ENCODE measurements around the gene MPRIP.

The MPRIP gene

DNA sequence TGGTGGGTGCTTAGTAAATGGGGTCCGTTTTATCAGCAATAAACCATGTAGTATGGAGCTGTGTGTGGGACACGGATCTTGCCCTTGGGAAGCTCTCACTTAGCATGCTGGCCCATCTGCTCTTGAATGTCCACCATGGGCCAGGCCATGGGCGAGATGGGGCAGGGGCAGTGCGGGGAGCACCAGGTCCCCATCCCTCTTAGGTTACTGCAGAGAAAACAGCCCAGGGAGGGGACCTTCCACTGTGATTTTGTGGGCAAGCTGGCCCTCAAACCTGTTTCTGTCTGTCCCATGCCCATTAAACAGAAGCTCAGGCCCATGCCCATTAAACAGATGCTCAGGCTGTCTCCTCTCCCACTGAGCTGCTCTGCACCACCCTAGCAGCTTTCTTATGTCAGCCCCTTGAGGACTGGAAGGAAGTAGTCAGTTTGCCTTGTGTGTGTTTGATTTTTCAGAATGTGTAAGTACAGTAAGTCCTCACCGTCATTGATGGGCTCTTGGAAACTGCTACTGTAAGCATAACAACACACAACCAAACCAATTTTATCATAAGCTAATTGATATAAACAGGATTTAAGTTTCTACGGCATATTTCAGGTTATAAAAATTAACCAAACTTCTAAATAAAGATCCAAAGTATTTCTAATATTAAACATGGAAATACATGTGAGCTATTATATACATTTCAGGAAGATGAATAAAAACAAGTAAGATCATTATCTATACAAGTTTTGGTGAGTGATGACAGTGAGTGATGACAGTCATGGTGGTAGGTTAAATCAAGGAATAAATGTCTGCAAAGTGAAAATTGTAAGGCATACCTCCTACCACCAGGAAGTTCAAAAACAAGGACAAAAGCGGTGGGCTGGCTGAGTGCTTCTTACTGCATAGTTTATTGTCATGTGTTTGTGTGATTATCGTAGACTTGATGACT is 11.5 kb downstream of the MPRIP start:
- TF ChIP-seq TAF1 (IDR thresholded peaks at IDR 0.05; ENCODE audit: borderline replicate concordance, insufficient read depth, low read length) (no peak), FOXP2 (optimal IDR thresholded peaks at IDR 0.05; ENCODE audit: borderline replicate concordance, extremely low read depth, extremely low read length, insufficient read depth) (no peak), POLR2AphosphoS5 (IDR thresholded peaks at IDR 0.05; ENCODE audit: low read depth, low read length) (no peak), SIN3A (IDR thresholded peaks at IDR 0.05; ENCODE audit: borderline replicate concordance, insufficient read depth, low read length) (no peak)
- TF ChIP-seq, protein P1, sequence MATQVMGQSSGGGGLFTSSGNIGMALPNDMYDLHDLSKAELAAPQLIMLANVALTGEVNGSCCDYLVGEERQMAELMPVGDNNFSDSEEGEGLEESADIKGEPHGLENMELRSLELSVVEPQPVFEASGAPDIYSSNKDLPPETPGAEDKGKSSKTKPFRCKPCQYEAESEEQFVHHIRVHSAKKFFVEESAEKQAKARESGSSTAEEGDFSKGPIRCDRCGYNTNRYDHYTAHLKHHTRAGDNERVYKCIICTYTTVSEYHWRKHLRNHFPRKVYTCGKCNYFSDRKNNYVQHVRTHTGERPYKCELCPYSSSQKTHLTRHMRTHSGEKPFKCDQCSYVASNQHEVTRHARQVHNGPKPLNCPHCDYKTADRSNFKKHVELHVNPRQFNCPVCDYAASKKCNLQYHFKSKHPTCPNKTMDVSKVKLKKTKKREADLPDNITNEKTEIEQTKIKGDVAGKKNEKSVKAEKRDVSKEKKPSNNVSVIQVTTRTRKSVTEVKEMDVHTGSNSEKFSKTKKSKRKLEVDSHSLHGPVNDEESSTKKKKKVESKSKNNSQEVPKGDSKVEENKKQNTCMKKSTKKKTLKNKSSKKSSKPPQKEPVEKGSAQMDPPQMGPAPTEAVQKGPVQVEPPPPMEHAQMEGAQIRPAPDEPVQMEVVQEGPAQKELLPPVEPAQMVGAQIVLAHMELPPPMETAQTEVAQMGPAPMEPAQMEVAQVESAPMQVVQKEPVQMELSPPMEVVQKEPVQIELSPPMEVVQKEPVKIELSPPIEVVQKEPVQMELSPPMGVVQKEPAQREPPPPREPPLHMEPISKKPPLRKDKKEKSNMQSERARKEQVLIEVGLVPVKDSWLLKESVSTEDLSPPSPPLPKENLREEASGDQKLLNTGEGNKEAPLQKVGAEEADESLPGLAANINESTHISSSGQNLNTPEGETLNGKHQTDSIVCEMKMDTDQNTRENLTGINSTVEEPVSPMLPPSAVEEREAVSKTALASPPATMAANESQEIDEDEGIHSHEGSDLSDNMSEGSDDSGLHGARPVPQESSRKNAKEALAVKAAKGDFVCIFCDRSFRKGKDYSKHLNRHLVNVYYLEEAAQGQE (IDR thresholded peaks at IDR 0.05; ENCODE audit: insufficient read depth in 1 of 2, low read depth in 2 of 2, low read length in 2 of 2): no peak

- no peak for TF ChIP-seq FOXP2 (optimal IDR thresholded peaks at IDR 0.05; ENCODE audit: borderline replicate concordance, extremely low read depth, extremely low read length, insufficient read depth)
These were observed 12.4 kb downstream of the MPRIP start for GRCh38 chr17:17054636-17055035.

- TF ChIP-seq FOXP2 (optimal IDR thresholded peaks at IDR 0.05; ENCODE audit: borderline replicate concordance, extremely low read depth, extremely low read length, insufficient read depth) (no peak), POLR2AphosphoS5 (IDR thresholded peaks at IDR 0.05; ENCODE audit: low read depth, low read length) (no peak), TAF1 (IDR thresholded peaks at IDR 0.05; ENCODE audit: borderline replicate concordance, insufficient read depth, low read length) (no peak), SIN3A (IDR thresholded peaks at IDR 0.05; ENCODE audit: borderline replicate concordance, insufficient read depth, low read length) (no peak)
- TF ChIP-seq, protein P1 (IDR thresholded peaks at IDR 0.05; ENCODE audit: insufficient read depth in 1 of 2, low read depth in 2 of 2, low read length in 2 of 2): no peak
These were observed 13.3 kb downstream of the MPRIP start for GRCh38 chr17:17055286-17056155.

DNA sequence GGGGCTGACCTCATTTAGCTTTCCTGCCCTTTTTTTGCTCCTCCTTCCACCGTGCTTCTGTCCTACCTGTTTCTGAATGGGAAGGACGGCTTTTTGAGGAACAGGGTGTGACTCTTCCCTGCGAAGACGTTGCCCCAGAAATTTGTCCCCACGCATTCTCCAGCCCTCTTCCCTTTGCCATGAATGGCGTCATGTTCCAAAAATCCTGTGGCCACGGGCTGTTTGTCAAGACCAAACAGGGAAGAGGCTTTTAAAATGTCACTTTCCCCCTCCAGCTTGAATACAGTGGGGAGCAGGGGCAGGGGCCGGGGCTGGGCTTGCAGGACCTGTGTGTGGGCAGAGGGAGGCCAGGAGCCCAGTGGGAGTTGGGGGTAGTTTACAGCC is 13.9 kb downstream of the MPRIP start:
- no peak for TF ChIP-seq SIN3A (IDR thresholded peaks at IDR 0.05; ENCODE audit: borderline replicate concordance, insufficient read depth, low read length)
- TF ChIP-seq, protein P1 (IDR thresholded peaks at IDR 0.05; ENCODE audit: insufficient read depth in 1 of 2, low read depth in 2 of 2, low read length in 2 of 2): no peak
- TF ChIP-seq FOXP2 (optimal IDR thresholded peaks at IDR 0.05; ENCODE audit: borderline replicate concordance, extremely low read depth, extremely low read length, insufficient read depth): no peak
- no peak for TF ChIP-seq POLR2AphosphoS5 (IDR thresholded peaks at IDR 0.05; ENCODE audit: low read depth, low read length)
- no peak for TF ChIP-seq TAF1 (IDR thresholded peaks at IDR 0.05; ENCODE audit: borderline replicate concordance, insufficient read depth, low read length)

- TF ChIP-seq POLR2AphosphoS5 (IDR thresholded peaks at IDR 0.05; ENCODE audit: low read depth, low read length): no peak
- no peak for TF ChIP-seq FOXP2 (optimal IDR thresholded peaks at IDR 0.05; ENCODE audit: borderline replicate concordance, extremely low read depth, extremely low read length, insufficient read depth)
- no peak for TF ChIP-seq SIN3A (IDR thresholded peaks at IDR 0.05; ENCODE audit: borderline replicate concordance, insufficient read depth, low read length)
- no peak for TF ChIP-seq TAF1 (IDR thresholded peaks at IDR 0.05; ENCODE audit: borderline replicate concordance, insufficient read depth, low read length)
- TF ChIP-seq, protein P1 (IDR thresholded peaks at IDR 0.05; ENCODE audit: insufficient read depth in 1 of 2, low read depth in 2 of 2, low read length in 2 of 2): no peak
These were observed 14.8 kb downstream of the MPRIP start for GRCh38 chr17:17057057-17057551.
